ENCODE data around the gene CHGA.

Gene CHGA, protein sequence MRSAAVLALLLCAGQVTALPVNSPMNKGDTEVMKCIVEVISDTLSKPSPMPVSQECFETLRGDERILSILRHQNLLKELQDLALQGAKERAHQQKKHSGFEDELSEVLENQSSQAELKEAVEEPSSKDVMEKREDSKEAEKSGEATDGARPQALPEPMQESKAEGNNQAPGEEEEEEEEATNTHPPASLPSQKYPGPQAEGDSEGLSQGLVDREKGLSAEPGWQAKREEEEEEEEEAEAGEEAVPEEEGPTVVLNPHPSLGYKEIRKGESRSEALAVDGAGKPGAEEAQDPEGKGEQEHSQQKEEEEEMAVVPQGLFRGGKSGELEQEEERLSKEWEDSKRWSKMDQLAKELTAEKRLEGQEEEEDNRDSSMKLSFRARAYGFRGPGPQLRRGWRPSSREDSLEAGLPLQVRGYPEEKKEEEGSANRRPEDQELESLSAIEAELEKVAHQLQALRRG

GRCh38 chr14:92922883-92923743, at the start of gene CHGA:
TSS of gene CHGA (plus strand) at chr14:92923150. CDS start at chr14:92923360, 210 bp downstream.
- peak; percentile 77 for DNase-seq

DNA sequence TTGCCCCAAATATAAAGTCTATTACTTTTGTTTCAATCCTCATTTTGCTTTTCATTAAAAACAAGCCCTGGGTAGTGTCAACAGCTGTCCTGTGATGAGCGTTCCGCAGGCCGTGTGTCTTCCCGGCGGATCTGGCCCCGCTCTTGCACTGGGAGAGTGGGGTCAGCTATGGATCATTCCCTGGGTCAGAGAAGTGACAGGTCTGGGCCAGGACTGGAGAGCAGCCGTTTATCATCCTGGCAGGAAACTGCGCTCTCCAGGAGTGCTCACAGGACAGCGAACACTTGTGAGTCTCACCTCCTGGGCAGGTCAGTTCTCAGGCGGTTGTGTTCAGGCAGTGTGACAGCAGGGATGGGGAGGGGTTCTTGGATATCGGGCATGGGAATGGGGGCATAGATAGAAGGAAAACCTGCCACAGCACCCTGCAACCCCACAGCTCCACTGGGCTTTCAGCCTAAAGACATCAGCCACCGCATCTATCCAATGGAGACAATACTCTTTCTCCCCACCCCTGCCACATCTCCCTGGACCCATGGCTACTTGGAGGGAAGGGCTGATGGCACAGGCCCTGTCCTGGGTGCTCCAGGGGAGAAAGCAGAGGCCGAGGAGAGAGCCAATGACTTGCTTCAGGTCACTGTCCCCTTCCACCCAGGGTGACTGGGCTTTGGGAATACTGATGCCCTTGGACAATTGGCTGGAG, 47.8 kb upstream of the CHGA start:
- no peak for DNase-seq

GRCh38 chr14:92877757-92878431, 45.1 kb upstream of the CHGA start:
- DNase-seq, result peak; percentile 77

GRCh38 chr14:92880351-92880750, 42.6 kb upstream of the CHGA start:
- DNase-seq, result no peak

GRCh38 chr14:92880851-92881250, 42.1 kb upstream of the CHGA start:
- DNase-seq, result peak; percentile 44

DNA sequence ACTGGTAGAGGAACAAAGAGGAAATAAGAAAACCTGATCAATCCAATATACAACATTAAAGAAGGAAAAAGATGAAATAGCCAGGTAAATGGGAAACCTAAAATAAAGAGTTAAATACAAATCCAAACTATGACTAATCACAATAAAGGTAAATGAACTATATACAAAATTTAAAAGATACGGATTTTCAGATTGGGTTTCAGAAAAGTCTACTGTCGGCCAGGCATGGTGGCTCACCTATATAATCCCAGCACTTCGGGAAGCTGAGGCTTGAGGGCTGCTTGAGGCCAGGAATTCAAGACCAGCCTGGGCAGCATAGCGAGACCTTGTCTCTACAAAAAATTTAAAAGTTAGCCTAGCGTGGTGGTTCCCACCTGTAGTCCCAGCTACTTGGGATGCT, 39.9 kb upstream of the CHGA start:
- no peak for DNase-seq

DNA sequence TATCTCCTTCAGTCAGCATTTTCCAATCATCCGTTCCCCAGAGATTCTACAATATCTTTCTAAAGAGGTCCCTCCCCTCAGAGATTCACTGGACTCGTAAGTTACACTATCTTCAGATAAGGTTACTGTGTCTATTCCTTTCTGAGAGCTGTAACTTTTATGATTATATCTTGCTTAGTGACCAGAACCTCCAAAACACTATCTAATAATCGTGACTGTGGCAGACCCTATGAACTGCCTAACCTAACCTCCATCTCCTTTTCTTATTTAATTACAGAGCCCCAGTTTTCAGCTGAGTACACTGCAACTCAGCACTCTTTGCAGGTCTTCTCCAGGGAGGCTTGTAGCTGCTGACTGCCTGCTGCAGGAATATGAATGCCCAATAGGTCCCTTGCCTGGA, 38.5 kb upstream of the CHGA start:
- no peak for DNase-seq

DNA sequence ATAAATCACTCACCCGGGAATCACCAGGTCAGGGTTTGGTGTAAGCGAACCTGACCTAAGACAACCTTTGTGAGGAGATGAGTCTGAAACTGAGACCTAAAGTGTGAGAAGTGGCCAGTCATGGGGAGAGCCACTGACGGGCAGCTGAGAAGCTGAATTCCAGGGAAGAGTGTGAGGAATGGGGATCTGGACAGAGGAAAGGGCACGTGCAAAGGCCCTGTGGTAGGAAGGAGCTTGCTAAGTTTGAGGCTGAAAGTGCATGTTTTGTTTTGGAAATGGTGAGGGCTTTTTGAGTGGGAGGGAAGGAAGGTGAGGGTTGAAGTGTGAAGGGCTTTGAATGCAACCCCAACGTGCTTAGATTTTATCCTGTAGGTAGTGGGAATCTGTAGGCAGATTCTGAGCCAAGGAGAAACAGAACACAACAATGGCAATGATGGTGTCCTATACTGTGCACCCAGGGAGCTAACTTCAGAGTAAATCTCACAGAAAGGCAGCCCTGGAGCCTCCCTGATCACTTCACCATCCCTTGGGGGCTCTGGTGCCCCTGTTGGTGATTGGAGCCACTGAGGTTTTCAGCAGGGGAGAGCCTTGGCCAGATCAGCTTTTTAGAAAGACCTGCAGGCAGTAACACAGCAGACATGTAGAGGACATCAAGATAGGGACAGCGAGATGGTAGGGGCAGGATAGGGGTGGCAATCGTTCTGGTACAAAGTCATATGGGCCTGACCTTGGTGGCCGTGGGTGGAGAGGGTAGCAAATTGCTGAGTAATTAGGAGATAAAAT, 37.5 kb upstream of the CHGA start:
- no peak for DNase-seq

GRCh38 chr14:92886337-92886736, 36.6 kb upstream of the CHGA start:
- DNase-seq, result peak; percentile 74

GRCh38 chr14:92887157-92887556, 35.8 kb upstream of the CHGA start:
- DNase-seq, result no peak

DNA sequence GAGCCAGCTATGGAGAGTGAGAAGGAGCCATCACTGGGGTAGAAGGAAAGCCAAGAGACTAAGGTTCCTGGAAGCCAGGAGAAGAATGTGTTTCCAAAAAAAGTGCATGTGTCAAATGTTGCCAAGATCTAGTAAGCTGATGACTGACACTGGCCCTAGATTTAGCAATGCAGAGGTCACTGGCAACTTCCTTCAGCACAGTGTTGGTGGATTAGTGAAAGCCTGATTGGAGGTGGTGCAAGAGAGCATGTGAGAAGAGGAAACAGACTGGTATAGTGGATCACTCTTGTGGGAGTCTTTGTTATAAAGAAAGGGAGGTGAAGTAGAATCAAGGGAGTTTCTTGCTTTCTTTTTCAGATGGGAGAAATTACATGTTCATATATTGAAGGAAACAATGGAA, 34.1 kb upstream of the CHGA start:
- no peak for DNase-seq

GRCh38 chr14:92890830-92891588, 31.9 kb upstream of the CHGA start:
- peak; percentile 84 for DNase-seq

- DNase-seq, result no peak
Measured at GRCh38 chr14:92892589-92892988, 30.4 kb upstream of the CHGA start.

- no peak for DNase-seq
Measured at GRCh38 chr14:92895352-92895878, 27.5 kb upstream of the CHGA start.

GRCh38 chr14:92897922-92898565, 24.9 kb upstream of the CHGA start:
- DNase-seq, result no peak

- DNase-seq, result peak; percentile 16
Measured at GRCh38 chr14:92898566-92899131, 24.3 kb upstream of the CHGA start.

DNA sequence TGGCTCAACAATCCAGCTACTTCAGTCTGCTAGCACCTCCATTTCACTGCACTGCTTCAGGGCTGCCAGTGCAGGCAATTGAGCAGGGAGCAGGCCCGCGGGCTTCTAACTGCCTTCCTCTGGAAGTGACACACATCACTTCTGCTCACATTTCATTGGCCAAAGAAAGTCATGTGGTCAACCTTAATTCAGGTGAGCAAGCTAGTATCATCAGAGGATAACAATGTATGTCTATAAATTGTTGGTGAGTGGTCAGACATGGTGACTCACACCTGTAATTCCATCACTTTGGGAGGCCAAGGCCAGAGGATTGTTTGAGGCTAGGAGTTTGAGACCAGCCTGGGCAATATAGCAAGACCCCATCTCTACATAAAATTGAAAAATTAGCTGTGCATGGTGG, 22.3 kb upstream of the CHGA start:
- DNase-seq, result no peak

GRCh38 chr14:92902191-92902590, 20.8 kb upstream of the CHGA start:
- no peak for DNase-seq

GRCh38 chr14:92902726-92903125, 20.2 kb upstream of the CHGA start:
- no peak for DNase-seq

GRCh38 chr14:92903359-92903758, 19.6 kb upstream of the CHGA start:
- DNase-seq, result no peak

All from NCI-H146 (cell line).